H1 (cell line): ENCODE results near the gene DES. TPM values are rescaled to one million over a fixed set of nuclear protein-coding genes. Genes with fewer than 3 reads are reported as not detected.

Source experiments
- CTCF ChIA-PET: fragments of 300-600 bp; sonication (Branson Sonifier 250); formaldehyde crosslinking; loops from one replicate; lab custom pipeline; 2021; ENCODE audit not compliant: partially characterized antibody; lab: Charles Lee
- POLR2A ChIA-PET: fragments of 300-600 bp; sonication (Branson Sonifier 250); formaldehyde crosslinking; loops from one replicate; lab custom pipeline; 2021; ENCODE audit warnings: inconsistent platforms; ENCODE audit not compliant: partially characterized antibody; lab: Charles Lee
- DNase-seq, 2 experiments: peaks; one replicate each; pipeline versions ENCODE4 v3.0.0 to v3.0.0-alpha.2; 2010 to 2022; ENCODE audit warnings: low spot score in 2 of 2, low read depth in 1 of 2, mixed read lengths in 1 of 2
- FAIRE-seq: peaks from 2 replicates; lab custom pipeline; 2011; peaks lifted over from hg19 to GRCh38; lab: Jason Lieb, UNC
- H2AFZ ChIP-seq: 2 replicates; pipeline ENCODE4 v1.8.1; 2012; ENCODE audit warnings: low read length, inconsistent platforms
- H2AK5ac ChIP-seq: 2 replicates; pipeline ENCODE4 v1.6.1; 2013; ENCODE audit warnings: low read depth, low read length
- H2BK120ac ChIP-seq: replicated peaks from 2 replicates; pipeline ENCODE3; 2013; ENCODE audit warnings: low read depth, low read length, inconsistent platforms
- H2BK12ac ChIP-seq: 2 replicates; pipeline ENCODE4 v1.6.1; 2013; ENCODE audit warnings: low read depth, low read length
- H2BK15ac ChIP-seq: 2 replicates; pipeline ENCODE4 v1.6.1; 2013; ENCODE audit warnings: low read length
- H2BK20ac ChIP-seq: 2 replicates; pipeline ENCODE4 v1.6.1; 2013; ENCODE audit warnings: low read length
- H2BK5ac ChIP-seq: 2 replicates; pipeline ENCODE4 v1.6.1; 2013; ENCODE audit warnings: low read depth, low read length
- H3K14ac ChIP-seq: 2 replicates; pipeline ENCODE4 v1.6.1; 2013; ENCODE audit warnings: inconsistent platforms; ENCODE audit not compliant: insufficient read length
- H3K18ac ChIP-seq: 2 replicates; pipeline ENCODE4 v1.6.1; 2013; ENCODE audit warnings: low read length; ENCODE audit errors: extremely low read depth
- H3K23ac ChIP-seq: 2 replicates; pipeline ENCODE4 v1.6.1; 2013; ENCODE audit warnings: inconsistent platforms; ENCODE audit not compliant: insufficient read length
- H3K23me2 ChIP-seq: 2 replicates; pipeline ENCODE4 v1.6.1; 2013; ENCODE audit warnings: low read depth, low read length
- H3K27ac ChIP-seq: 2 replicates; pipeline ENCODE4 v1.6.1; 2011; ENCODE audit warnings: low read depth, low read length, inconsistent platforms
- H3K27me3 ChIP-seq, 4 experiments: replicated peaks in 1 of 4; 1 replicate in 1 of 4; 2 replicates in 3 of 4; pipeline versions ENCODE4 v1.6.1 to v1.8.1; 2011 to 2013; ENCODE audit warnings: low read length in 3 of 4, mild to moderate bottlenecking in 3 of 4, inconsistent platforms in 2 of 4, mixed read lengths in 2 of 4, moderate library complexity in 1 of 4; ENCODE audit not compliant: control insufficient read depth in 3 of 4, insufficient read depth in 3 of 4; ENCODE audit errors: extremely low read depth in 1 of 4
- H3K36me3 ChIP-seq, 4 experiments: 2 replicates each; pipeline versions ENCODE4 v1.6.1 to v1.8.1; 2011 to 2013; ENCODE audit warnings: mild to moderate bottlenecking in 4 of 4, low read length in 3 of 4, moderate library complexity in 2 of 4, control low read depth in 1 of 4, inconsistent platforms in 1 of 4; ENCODE audit not compliant: insufficient read depth in 4 of 4, control insufficient read depth in 2 of 4
- H3K4ac ChIP-seq: replicated peaks from 2 replicates; pipeline ENCODE3; 2013; ENCODE audit warnings: low read length, low read depth, mixed read lengths, inconsistent platforms; ENCODE audit not compliant: insufficient read length
- H3K4me1 ChIP-seq, 4 experiments: replicated peaks in 1 of 4; 1 replicate in 1 of 4; 2 replicates in 3 of 4; pipeline versions ENCODE4 v1.6.1 to v1.8.1; 2011 to 2013; ENCODE audit warnings: low read length in 3 of 4, inconsistent platforms in 2 of 4, mixed read lengths in 1 of 4; ENCODE audit not compliant: insufficient read depth in 4 of 4, control insufficient read depth in 3 of 4
- H3K4me2 ChIP-seq, 2 experiments: 2 replicates each; pipeline versions ENCODE4 v1.6.1 to v1.8.1; 2011 to 2013; ENCODE audit warnings: low read depth in 2 of 2, low read length in 2 of 2, control low read depth in 1 of 2, inconsistent platforms in 1 of 2, mild to moderate bottlenecking in 1 of 2; ENCODE audit not compliant: insufficient read depth in 1 of 2
- H3K4me3 ChIP-seq, 4 experiments: fragments of 200-600, 300-600 bp in 1 of 4; sonication (generic), shearing (Covaris generic), sonication (Bioruptor Twin) in 1 of 4; 2 replicates each; pipeline versions ENCODE4 v1.5.1 to v1.8.1; 2011 to 2016; ENCODE audit warnings: low read length in 4 of 4, low read depth in 3 of 4, control low read depth in 2 of 4, inconsistent platforms in 2 of 4, mild to moderate bottlenecking in 2 of 4, mixed read lengths in 1 of 4, moderate library complexity in 1 of 4; ENCODE audit not compliant: insufficient read depth in 2 of 4; ENCODE audit errors: extremely low read depth in 1 of 4
- H3K56ac ChIP-seq: replicated peaks from 2 replicates; pipeline ENCODE3; 2013; ENCODE audit warnings: low read depth, mild to moderate bottlenecking, mixed read lengths, low read length, inconsistent platforms; ENCODE audit not compliant: insufficient read length
- H3K79me1 ChIP-seq: 2 replicates; pipeline ENCODE4 v1.6.1; 2013; ENCODE audit warnings: low read depth, low read length, control low read depth
- H3K79me2 ChIP-seq, 2 experiments: 2 replicates each; pipeline versions ENCODE4 v1.6.1 to v1.8.1; 2012 to 2013; ENCODE audit warnings: low read length in 2 of 2, mild to moderate bottlenecking in 2 of 2, inconsistent platforms in 1 of 2; ENCODE audit not compliant: insufficient read depth in 2 of 2, control insufficient read depth in 1 of 2
- H3K9ac ChIP-seq, 4 experiments: replicated peaks in 1 of 4; 1 replicate in 1 of 4; 2 replicates in 3 of 4; pipeline versions ENCODE4 v1.6.1 to v1.8.1; 2011 to 2013; ENCODE audit warnings: low read depth in 3 of 4, low read length in 3 of 4, control low read depth in 2 of 4, mild to moderate bottlenecking in 2 of 4, moderate library complexity in 2 of 4, inconsistent platforms in 1 of 4; ENCODE audit errors: extremely low read depth in 1 of 4
- H3K9me3 ChIP-seq, 2 experiments: 2 replicates each; pipeline versions ENCODE4 v1.6.1 to v1.8.1; 2012 to 2013; ENCODE audit warnings: mild to moderate bottlenecking in 2 of 2, moderate library complexity in 2 of 2, control low read depth in 1 of 2, inconsistent platforms in 1 of 2, low read depth in 1 of 2, low read length in 1 of 2, mixed read lengths in 1 of 2; ENCODE audit not compliant: insufficient read depth in 2 of 2
- H4K20me1 ChIP-seq, 2 experiments: replicated peaks in 1 of 2; 2 replicates each; pipeline versions ENCODE3 to v1.8.1; 2011 to 2013; ENCODE audit warnings: inconsistent platforms in 2 of 2, low read length in 2 of 2, mild to moderate bottlenecking in 1 of 2; ENCODE audit not compliant: insufficient read depth in 2 of 2, control insufficient read depth in 1 of 2
- H4K5ac ChIP-seq: 2 replicates; pipeline ENCODE4 v1.6.1; 2013; ENCODE audit warnings: low read length, low read depth, mixed read lengths, inconsistent platforms; ENCODE audit not compliant: insufficient read length
- H4K8ac ChIP-seq: 2 replicates; pipeline ENCODE4 v1.8.0; 2013; ENCODE audit warnings: mild to moderate bottlenecking, moderate library complexity, low read length, inconsistent platforms; ENCODE audit not compliant: insufficient read depth; ENCODE audit errors: extremely low read depth
- H4K91ac ChIP-seq: replicated peaks from 2 replicates; pipeline ENCODE3; 2013; ENCODE audit warnings: low read length, mixed read lengths, inconsistent platforms; ENCODE audit not compliant: insufficient read length
- KDM5A ChIP-seq: fragments of 200-600 bp; IDR thresholded peaks from 2 replicates; pipeline ENCODE4 v1.7.1; 2012; ENCODE audit warnings: mild to moderate bottlenecking, low read length, inconsistent platforms, mixed read lengths
- POLR2A ChIP-seq, 2 experiments: IDR thresholded peaks; 1 replicate in 1 of 2; 2 replicates in 1 of 2; pipeline ENCODE4 v1.6.1; 2011; ENCODE audit warnings: low read depth in 2 of 2, low read length in 2 of 2, mild to moderate bottlenecking in 2 of 2; ENCODE audit errors: control extremely low read depth in 1 of 2
- RFX5 ChIP-seq: IDR thresholded peaks from 2 replicates; pipeline ENCODE4 v1.6.1; 2011; ENCODE audit warnings: low read depth, low read length, improper control_type of control experiment, borderline replicate concordance
- SIN3A ChIP-seq, 2 experiments: IDR thresholded peaks in 1 of 2; conservative IDR thresholded peaks in 1 of 2; 2 replicates each; pipeline ENCODE4 v1.6.1; 2011 to 2012; ENCODE audit warnings: low read length in 2 of 2, improper control_type of control experiment in 1 of 2, low read depth in 1 of 2, mild to moderate bottlenecking in 1 of 2
- ZNF274 ChIP-seq: IDR thresholded peaks from 2 replicates; pipeline ENCODE4 v1.7.0; 2012; ENCODE audit warnings: low read length, borderline replicate concordance; ENCODE audit errors: extremely low read depth
- WGBS, 2 experiments: shearing (Covaris generic) in 1 of 2; methylation state at CpG; one replicate each; pipeline versions ENCODE4 v1.1.6 to v1.1.7; 2013 to 2015; ENCODE audit warnings: low lambda C conversion rate in 2 of 2, mixed read lengths in 2 of 2, inconsistent platforms in 1 of 2, low coverage in 1 of 2, missing lambda C conversion rate in 1 of 2; ENCODE audit not compliant: insufficient replicate concordance in 2 of 2, insufficient coverage in 1 of 2, insufficient read length in 1 of 2; ENCODE audit errors: extremely low coverage in 1 of 2, missing lambda C conversion rate in 1 of 2; 5-methylcytosine and 5-hydroxymethylcytosine counted together
- polyA plus RNA-seq, 7 experiments: library from polyadenylated mRNA; depleted of rRNA in 3 of 7; stranded (reverse) in 5 of 7; unstranded in 2 of 7; fragments of >200 nt in 5 of 7; fragments of 200-250 nt in 2 of 7; gene quantifications; 1 replicate in 5 of 7; 2 replicates in 1 of 7; 4 replicates in 1 of 7; pipeline versions ENCODE4 v1.2.1 to v1.2.3, GENCODE V29; 2011 to 2013; ENCODE audit warnings: missing spikeins in 2 of 7, mixed read lengths in 2 of 7
- total RNA-seq: library from RNA; stranded (reverse); fragmentation: NEBNext Ultra II Directional; extraction: Animal tissue kit (Norgen Biotek cat#: 25700); gene quantifications from 2 replicates; pipeline ENCODE4 v1.2.1, GENCODE V29; 2021

The DES gene
- total and polyA plus RNA-seq, 2 of the 8 experiments (the other 6 are each of a cell fraction or from before 2014, with no cell fraction given) = 1.8 to 4.3 TPM

DNA sequence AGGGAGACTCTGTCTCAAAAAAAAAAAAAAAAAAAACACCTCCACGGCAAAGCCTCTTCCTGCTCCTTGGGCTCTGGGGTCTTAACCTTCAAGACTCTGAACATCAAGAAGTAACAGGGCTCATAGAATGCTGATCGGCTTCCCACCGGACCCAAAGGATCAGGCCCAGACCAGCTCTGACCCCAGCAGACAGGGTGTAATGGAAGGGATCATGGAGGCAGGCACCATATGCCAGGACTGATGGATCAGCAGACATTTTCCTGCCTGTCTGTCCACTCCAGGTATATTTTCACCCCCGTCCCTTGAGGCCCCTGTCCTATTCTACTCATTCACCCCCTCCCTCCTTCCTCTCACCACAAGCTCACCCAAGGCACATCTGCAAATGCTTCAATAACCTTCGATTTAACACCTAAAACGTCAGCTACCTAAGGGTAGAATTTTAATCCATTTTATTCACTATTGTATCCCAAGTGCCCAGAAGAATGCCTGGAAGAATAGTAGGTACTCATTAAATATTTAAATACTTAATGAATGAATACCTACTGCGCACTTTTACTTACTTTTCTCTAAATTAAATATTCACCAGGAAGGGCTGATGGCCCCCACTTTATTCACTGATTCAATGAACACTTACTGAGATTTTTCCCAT lies 11.9 kb downstream of the DES start:
- 95% methylated on average over 6 of the region's 7 CpGs; no CpG with 5 or more reads in 1 of the 2 experiments for WGBS, 2 experiments
- no peaks in the 10 kb centered on the region for H3K9me3 ChIP-seq
- DNase-seq (no peak), FAIRE-seq (no peak)
- H2AFZ ChIP-seq = no peak overlapping the region
- ChIA-PET CTCF (interaction anchor here (0.6 to 88.6 kb wide), 6 partner anchors 12 to 402 kb away, joined by 3 to 7248 read pairs (median 12); partner anchors contain the start of genes ASIC4, CHPF, DES and GMPPA), POLR2A (interaction anchor here (0.6 to 1.2 kb wide), 5 partner anchors 11 to 83 kb away, joined by 3 read pairs; no protein-coding TSS in a partner anchor)
- no peak overlapping the region for H4K8ac ChIP-seq
- no peak overlapping the region for H3K14ac ChIP-seq
- H4K20me1 ChIP-seq = no peaks in the 10 kb centered on the region
- no peaks in the 10 kb centered on the region for H3K79me2 ChIP-seq
- H3K4me3 ChIP-seq = no peak overlapping the region
- no peak overlapping the region for H3K9ac ChIP-seq
- peaks cover 0 to 9% (median 4%) of the 10 kb centered on the region in 4 experiments; a peak in 5 of 7 replicates for H3K4me1 ChIP-seq
- no peak overlapping the region for H3K27ac ChIP-seq
- no peak overlapping the region for H3K56ac ChIP-seq
- H2BK12ac ChIP-seq = no peak overlapping the region
- no peak overlapping the region for H3K4me2 ChIP-seq
- no peak overlapping the region for H2BK20ac ChIP-seq
- no peak overlapping the region for H3K23ac ChIP-seq
- no peaks in the 10 kb centered on the region for H3K79me1 ChIP-seq
- no peak overlapping the region for H4K91ac ChIP-seq
- H3K23me2 ChIP-seq = peaks cover 6% of the 10 kb centered on the region; the same call in 1 of the 2 replicates
- H2AK5ac ChIP-seq = no peak overlapping the region
- no peak overlapping the region for H2BK5ac ChIP-seq
- no peak overlapping the region for H3K18ac ChIP-seq
- peaks cover 0 to 7% (median 4%) of the 10 kb centered on the region in 4 experiments; a peak in 4 of 7 replicates for H3K27me3 ChIP-seq
- H2BK120ac ChIP-seq = no peak overlapping the region
- H3K4ac ChIP-seq = no peak overlapping the region
- H4K5ac ChIP-seq = no peak overlapping the region
- H3K36me3 ChIP-seq = no peaks in the 10 kb centered on the region
- no peak overlapping the region for H2BK15ac ChIP-seq
- TF ChIP-seq ZNF274 (no peak), KDM5A (no peak), RFX5 (no peak), SIN3A (conservative IDR thresholded peaks at IDR 0.05 in 1 of 2, IDR thresholded peaks at IDR 0.05 in 1 of 2; ENCODE audit: low read depth in 1 of 2, low read length in 2 of 2) (no peak), POLR2A (IDR thresholded peaks at IDR 0.05; ENCODE audit: control extremely low read depth in 1 of 2, low read depth in 2 of 2, low read length in 2 of 2) (no peak)
